Lower leg skin (tissue), 4 donors: ENCODE data around the gene MTIF3. TPM values are rescaled to one million over a fixed set of nuclear protein-coding genes. Genes with fewer than 3 reads are reported as not detected.

Experiments
- DNase-seq, 2 donors: peaks; one replicate each; pipeline ENCODE4 v3.0.0-alpha.2; 2019; ENCODE audit warnings: low spot score in 2 of 2
- H3K4me3 ChIP-seq: fragments of 200-600 bp; sonication (generic); 2 replicates; pipeline ENCODE4 v1.5.1; 2017; ENCODE audit warnings: mild to moderate bottlenecking, low read depth; ENCODE audit not compliant: poor library complexity, severe bottlenecking
- POLR2A ChIP-seq, 2 donors: fragments of 450-650 bp; IDR thresholded peaks; one replicate each; pipeline ENCODE4 v1.6.1; 2016 to 2017; ENCODE audit warnings: antibody characterized with exemption in 2 of 2, mild to moderate bottlenecking in 1 of 2, moderate library complexity in 1 of 2
- WGBS, 2 donors: methylation state at CpG; one replicate each; pipeline ENCODE4 v1.1.5; 2018; 5-methylcytosine and 5-hydroxymethylcytosine counted together
- intact Hi-C: fragments of 100-400 bp; cut with DNase I; formaldehyde crosslinking; loops from one replicate; pipeline ENCODE4 v1.15.0; 2023; ENCODE audit warnings: low total_unique reads
- total RNA-seq, 4 donors: library from RNA; depleted of rRNA; stranded (reverse); fragments of >200 nt; gene quantifications; one replicate each; pipeline ENCODE4 v1.1.0, GENCODE V29; 2016
- TF ChIP-seq, protein P1 (sequence below), 3 donors: fragments of 450-650 bp; IDR thresholded peaks; one replicate each; pipeline ENCODE4 v1.5.1; 2016; ENCODE audit warnings: antibody characterized with exemption in 3 of 3, mild to moderate bottlenecking in 3 of 3, moderate library complexity in 2 of 3

MTIF3 gene
- total RNA-seq, 4 donors from 2014 or later: 46.1 to 98.1 (median 70.8) TPM

DNA sequence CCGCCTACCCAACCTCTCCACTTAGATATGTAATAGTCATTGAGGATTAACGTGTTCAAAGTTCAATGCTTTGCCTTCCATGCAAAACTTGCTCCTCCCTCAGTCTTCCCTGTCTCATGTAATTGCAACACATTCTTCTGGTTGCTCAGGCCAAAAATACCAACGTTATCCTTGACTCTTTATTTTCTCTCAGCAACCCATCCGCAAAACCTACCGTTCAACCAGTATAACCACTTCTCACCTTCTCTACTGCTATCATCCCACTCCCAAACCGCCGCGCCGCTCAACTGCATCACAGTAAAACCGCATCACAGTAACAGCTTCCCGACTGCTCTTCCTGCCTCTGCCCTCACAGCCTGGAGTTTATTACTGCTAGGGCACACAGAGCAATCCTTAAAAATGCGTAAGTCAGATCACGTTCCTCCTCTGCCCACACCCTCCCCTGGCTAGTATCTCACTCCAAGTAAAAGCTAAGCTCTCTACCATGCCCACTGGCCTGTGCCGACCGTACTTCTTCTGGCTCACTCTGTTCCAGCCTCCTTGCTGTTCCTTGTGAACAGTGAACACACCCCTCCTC is 8.2 kb downstream of the MTIF3 start:
- 65 to 68% methylated on average over 15 of the region's 15 CpGs for WGBS, 2 donors
- intact Hi-C loops: no loop called here

DNA sequence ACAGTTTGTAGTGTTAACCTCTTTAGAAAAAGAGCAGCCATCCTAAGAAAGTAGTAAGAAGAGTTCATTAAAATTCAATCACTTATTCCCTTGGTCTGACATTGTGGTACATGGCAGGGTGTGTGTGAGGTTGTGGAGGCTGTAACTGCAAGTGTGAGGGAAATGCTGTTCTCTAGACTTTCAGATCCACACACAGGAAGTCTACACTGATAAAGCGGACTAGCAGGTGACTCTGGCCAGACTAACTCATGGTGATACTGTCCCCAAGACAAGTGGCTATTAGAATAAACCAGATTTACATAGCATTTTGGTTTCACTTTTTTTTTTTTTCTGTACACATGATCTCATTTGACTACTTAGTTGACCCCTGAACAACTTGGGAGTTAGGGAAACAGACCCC is 10.0 kb downstream of the MTIF3 start:
- no peak for TF ChIP-seq POLR2A (IDR thresholded peaks at IDR 0.05)
- TF ChIP-seq, protein P1, sequence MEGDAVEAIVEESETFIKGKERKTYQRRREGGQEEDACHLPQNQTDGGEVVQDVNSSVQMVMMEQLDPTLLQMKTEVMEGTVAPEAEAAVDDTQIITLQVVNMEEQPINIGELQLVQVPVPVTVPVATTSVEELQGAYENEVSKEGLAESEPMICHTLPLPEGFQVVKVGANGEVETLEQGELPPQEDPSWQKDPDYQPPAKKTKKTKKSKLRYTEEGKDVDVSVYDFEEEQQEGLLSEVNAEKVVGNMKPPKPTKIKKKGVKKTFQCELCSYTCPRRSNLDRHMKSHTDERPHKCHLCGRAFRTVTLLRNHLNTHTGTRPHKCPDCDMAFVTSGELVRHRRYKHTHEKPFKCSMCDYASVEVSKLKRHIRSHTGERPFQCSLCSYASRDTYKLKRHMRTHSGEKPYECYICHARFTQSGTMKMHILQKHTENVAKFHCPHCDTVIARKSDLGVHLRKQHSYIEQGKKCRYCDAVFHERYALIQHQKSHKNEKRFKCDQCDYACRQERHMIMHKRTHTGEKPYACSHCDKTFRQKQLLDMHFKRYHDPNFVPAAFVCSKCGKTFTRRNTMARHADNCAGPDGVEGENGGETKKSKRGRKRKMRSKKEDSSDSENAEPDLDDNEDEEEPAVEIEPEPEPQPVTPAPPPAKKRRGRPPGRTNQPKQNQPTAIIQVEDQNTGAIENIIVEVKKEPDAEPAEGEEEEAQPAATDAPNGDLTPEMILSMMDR (IDR thresholded peaks at IDR 0.05): no peak
- WGBS, 2 donors: 89 to 100% methylated on average over 1 of the region's 1 CpG
- no peak for DNase-seq
- H3K4me3 ChIP-seq: no peak overlapping the region
- intact Hi-C loops: no loop called here

More for the DNA sequence above, 8.2 kb downstream of the MTIF3 start:
- TF ChIP-seq, protein P1 (IDR thresholded peaks at IDR 0.05): no peak
- TF ChIP-seq POLR2A (IDR thresholded peaks at IDR 0.05): no peak
- DNase-seq: no peak
- H3K4me3 ChIP-seq: no peak overlapping the region

DNA sequence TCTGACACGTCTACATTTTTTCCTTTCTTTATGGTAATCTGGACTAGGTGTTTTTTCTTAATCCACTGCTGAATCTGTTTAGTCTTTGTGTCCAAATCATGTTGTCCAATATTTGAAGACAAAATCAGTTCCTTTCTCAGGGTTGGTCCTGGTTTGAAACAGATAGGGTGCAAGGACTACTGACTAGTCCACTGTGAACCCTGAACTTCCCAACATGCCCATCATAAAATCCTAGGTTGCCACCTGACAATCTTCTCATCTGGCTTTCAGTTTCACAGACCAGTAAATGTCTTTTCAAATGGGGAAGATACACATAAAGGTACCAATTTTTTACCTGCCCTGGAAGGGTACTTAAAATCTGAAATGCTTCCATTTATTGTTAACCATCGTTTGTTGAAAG is 13.2 kb downstream of the MTIF3 start:
- WGBS, 2 donors: 94 to 96% methylated on average over 2 of the region's 2 CpGs
- no peak overlapping the region for H3K4me3 ChIP-seq
- DNase-seq: no peak
- no peak for TF ChIP-seq POLR2A (IDR thresholded peaks at IDR 0.05)
- TF ChIP-seq, protein P1 (IDR thresholded peaks at IDR 0.05): no peak
- intact Hi-C loops: no loop called here

DNA sequence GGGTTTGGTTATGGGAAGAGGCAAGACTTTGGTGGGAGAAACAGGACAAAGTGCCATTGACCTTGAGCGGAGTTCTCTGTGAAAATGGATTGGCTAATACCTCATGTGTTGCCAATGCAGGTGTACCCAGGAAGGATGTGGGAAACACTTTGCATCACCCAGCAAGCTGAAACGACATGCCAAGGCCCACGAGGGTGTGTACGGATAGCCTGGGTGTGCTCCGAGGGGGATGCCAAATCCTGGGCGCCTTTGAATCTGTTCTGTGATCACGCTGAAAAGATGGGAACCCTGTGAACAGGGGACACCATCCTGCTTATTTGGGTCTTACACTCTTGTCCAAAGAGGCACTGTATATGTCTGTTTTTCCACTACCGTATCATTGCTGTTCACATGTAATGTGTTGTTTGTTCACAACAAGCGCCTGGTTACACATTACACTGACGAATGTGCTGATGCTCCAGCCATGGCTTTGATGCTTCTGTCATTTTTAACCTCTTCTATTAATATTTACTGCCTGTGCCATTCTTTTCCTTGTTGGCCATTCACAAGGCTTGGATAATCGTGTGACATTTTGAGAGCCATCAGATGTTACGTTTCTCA is 17.7 kb downstream of the MTIF3 start:
- 72 to 79% methylated on average over 12 of the region's 12 CpGs for WGBS, 2 donors
- TF ChIP-seq, protein P1 (IDR thresholded peaks at IDR 0.05): no peak
- no peak for TF ChIP-seq POLR2A (IDR thresholded peaks at IDR 0.05)
- no peak overlapping the region for H3K4me3 ChIP-seq
- DNase-seq: no peak
- intact Hi-C loops: no loop called here

DNA sequence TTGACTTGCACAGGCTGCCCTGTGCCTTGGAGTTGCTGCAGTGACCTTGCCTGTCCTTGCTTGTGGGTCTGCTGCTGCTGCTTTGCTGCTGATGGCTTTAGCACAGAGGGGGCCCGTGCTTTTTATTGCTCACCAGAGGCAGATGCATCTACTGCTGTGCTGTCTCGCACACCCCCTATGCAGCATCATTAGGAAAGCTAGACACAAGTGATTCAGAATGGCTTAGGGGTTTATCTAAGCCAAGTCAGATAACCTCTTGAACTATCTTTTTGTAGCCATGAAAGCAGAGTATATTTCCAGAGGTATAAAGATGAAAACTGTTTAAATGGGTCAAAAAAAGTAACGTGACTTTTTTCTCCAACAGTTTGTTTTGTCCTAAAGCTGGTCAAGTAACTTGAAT is 18.2 kb downstream of the MTIF3 start:
- TF ChIP-seq, protein P1 (IDR thresholded peaks at IDR 0.05): no peak
- no peak for TF ChIP-seq POLR2A (IDR thresholded peaks at IDR 0.05)
- DNase-seq: no peak
- 88 to 92% methylated on average over 3 of the region's 3 CpGs for WGBS, 2 donors
- H3K4me3 ChIP-seq: no peak overlapping the region
- intact Hi-C loops: no loop called here

DNA sequence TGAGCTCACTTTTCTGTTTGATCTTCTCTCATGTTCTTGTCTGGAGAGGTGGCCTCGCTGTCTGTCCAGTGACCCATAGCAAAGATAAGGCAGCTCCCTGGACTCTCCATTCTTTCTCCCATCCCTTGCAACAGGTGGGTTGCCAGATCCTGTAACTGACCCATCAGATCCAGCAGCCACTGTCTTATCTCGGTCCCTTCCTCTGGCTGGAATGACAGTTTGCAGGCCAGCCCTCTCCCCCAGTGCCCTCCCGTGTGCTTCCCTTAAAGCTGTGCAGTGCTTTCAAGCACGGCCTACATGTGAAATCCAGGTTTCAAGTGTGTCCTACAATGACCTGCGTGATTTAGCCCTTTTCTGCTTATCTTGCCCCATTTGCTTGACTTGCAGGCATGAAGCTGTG is 22.2 kb downstream of the MTIF3 start:
- no peak for DNase-seq
- 94 to 95% methylated on average over 5 of the region's 5 CpGs for WGBS, 2 donors
- TF ChIP-seq POLR2A (IDR thresholded peaks at IDR 0.05): no peak
- TF ChIP-seq, protein P1 (IDR thresholded peaks at IDR 0.05): no peak
- no peak overlapping the region for H3K4me3 ChIP-seq
- intact Hi-C loops: no loop called here
